GM12878 (cell line): ENCODE measurements around the gene HMSD. TPM values are rescaled to one million over a fixed set of nuclear protein-coding genes. Genes with fewer than 3 reads are reported as not detected.
A peak's percentile ranks its signal among the peaks of the same experiment; 100 is the strongest.

Experiments
- ATAC-seq: fragments of 200-7000 bp; cut with Tn5 transposase; 3 replicates; pipeline ENCODE4 v1.9.1; 2020; ENCODE audit warnings: mild to moderate bottlenecking, moderate library complexity
- BruUV-seq: library from RNA; stranded (reverse); fragments of 400-500 nt; replicated peaks from 2 replicates; lab custom pipeline; 2021; lab: Mats Ljungman, UMichigan
- CTCF ChIA-PET: fragments of 300-600 bp; sonication (Branson Sonifier 250); formaldehyde crosslinking; extraction: SDS; loops from one replicate; lab custom pipeline; 2021; ENCODE audit warnings: inconsistent platforms; lab: Yijun Ruan, JAX
- POLR2A ChIA-PET: fragments of 350-600 bp; formaldehyde crosslinking; extraction: SDS; loops from one replicate; lab custom pipeline; 2021; ENCODE audit warnings: inconsistent platforms; lab: Charles Lee
- RAD21 ChIA-PET: fragments of 300-600 bp; sonication (Branson Sonifier 250); formaldehyde crosslinking; loops from one replicate; lab custom pipeline; 2023; ENCODE audit warnings: antibody characterized with exemption; ENCODE audit not compliant: unreplicated experiment; lab: Charles Lee
- SMC1A ChIA-PET: fragments of 300-600 bp; sonication (Branson Sonifier 250); formaldehyde crosslinking; loops from one replicate; lab custom pipeline; 2023; ENCODE audit not compliant: unreplicated experiment, uncharacterized antibody; lab: Charles Lee
- DNase-seq: peaks from one replicate; pipeline ENCODE4 v3.0.0-alpha.2; 2011; ENCODE audit warnings: low read depth, low spot score
- FAIRE-seq: peaks from 3 replicates; lab custom pipeline; 2011; peaks lifted over from hg19 to GRCh38; lab: Jason Lieb, UNC
- H2AFZ ChIP-seq: 2 replicates; pipeline ENCODE4 v1.6.0; 2011; ENCODE audit warnings: low read depth, low read length, control low read depth; ENCODE audit not compliant: control insufficient read depth
- H3K27ac ChIP-seq: 2 replicates; pipeline ENCODE4 v1.5.1; 2011; ENCODE audit warnings: control low read depth; ENCODE audit not compliant: control insufficient read depth, insufficient read depth
- H3K27me3 ChIP-seq, 2 experiments: replicated peaks in 1 of 2; 2 replicates each; pipeline versions ENCODE4 v1.6.0 to v1.6.1; 2011; ENCODE audit warnings: low read length in 1 of 2; ENCODE audit not compliant: control insufficient read depth in 2 of 2, insufficient read depth in 2 of 2
- H3K36me3 ChIP-seq, 2 experiments: 2 replicates each; pipeline ENCODE4 v1.5.1; 2011; ENCODE audit warnings: low read length in 1 of 2; ENCODE audit not compliant: control insufficient read depth in 2 of 2, insufficient read depth in 2 of 2
- H3K4me1 ChIP-seq: 2 replicates; pipeline ENCODE4 v1.6.1; 2011; ENCODE audit warnings: mild to moderate bottlenecking, low read length, moderate library complexity, mixed read lengths; ENCODE audit not compliant: control insufficient read depth, insufficient read depth
- H3K4me2 ChIP-seq: 2 replicates; pipeline ENCODE4 v1.6.0; 2011; ENCODE audit warnings: control low read depth; ENCODE audit not compliant: control insufficient read depth, insufficient read depth
- H3K4me3 ChIP-seq: fragments of 200-600 bp; sonication (generic); 2 replicates; pipeline ENCODE4 v1.5.1; 2016
- H3K79me2 ChIP-seq: 2 replicates; pipeline ENCODE4 v1.6.0; 2011; ENCODE audit warnings: low read length; ENCODE audit not compliant: control insufficient read depth, insufficient read depth
- H3K9ac ChIP-seq: 2 replicates; pipeline ENCODE4 v1.8.0; 2011; ENCODE audit warnings: low read length, control low read depth, mixed read lengths; ENCODE audit not compliant: control insufficient read depth, insufficient read depth
- H3K9me3 ChIP-seq: replicated peaks from 3 replicates; pipeline ENCODE4 v1.5.1; 2011; ENCODE audit warnings: mild to moderate bottlenecking, low read length; ENCODE audit not compliant: control insufficient read depth, insufficient read depth
- H4K20me1 ChIP-seq: 2 replicates; pipeline ENCODE4 v1.6.0; 2011; ENCODE audit not compliant: control insufficient read depth, insufficient read depth
- ATF7 ChIP-seq: fragments of 450-650 bp; IDR thresholded peaks from 2 replicates; pipeline ENCODE4 v1.6.1; 2016; ENCODE audit warnings: low read depth, mild to moderate bottlenecking
- BACH1 ChIP-seq: fragments of 450-650 bp; IDR thresholded peaks from 2 replicates; pipeline ENCODE4 v1.6.1; 2017; ENCODE audit warnings: mild to moderate bottlenecking, borderline replicate concordance
- CBFB ChIP-seq: IDR thresholded peaks from 2 replicates; pipeline ENCODE4 v1.6.1; 2016; ENCODE audit warnings: antibody characterized with exemption, low read depth
- CBX3 ChIP-seq: fragments of 200-600 bp; sonication (generic); IDR thresholded peaks from 2 replicates; pipeline ENCODE4 v1.6.1; 2016; ENCODE audit warnings: low read depth, borderline replicate concordance
- EED ChIP-seq: sonication (generic); IDR thresholded peaks from 2 replicates; pipeline ENCODE4 v1.6.1; 2016; ENCODE audit warnings: antibody characterized with exemption, low read depth
- JUNB ChIP-seq: IDR thresholded peaks from 2 replicates; pipeline ENCODE4 v1.6.1; 2016; ENCODE audit warnings: antibody characterized with exemption, mild to moderate bottlenecking
- NKRF ChIP-seq: fragments of 450-650 bp; conservative IDR thresholded peaks from 2 replicates; pipeline ENCODE4 v1.6.1; 2017; ENCODE audit warnings: mild to moderate bottlenecking, moderate library complexity
- NR2C1 ChIP-seq: fragments of 450-650 bp; IDR thresholded peaks from 2 replicates; pipeline ENCODE4 v1.6.1; 2017; ENCODE audit warnings: antibody characterized with exemption, mild to moderate bottlenecking, moderate library complexity
- PAX8 ChIP-seq: fragments of 450-650 bp; IDR thresholded peaks from 2 replicates; pipeline ENCODE4 v1.6.1; 2017; ENCODE audit warnings: mild to moderate bottlenecking, moderate library complexity
- RB1 ChIP-seq: fragments of 450-650 bp; formaldehyde crosslinking; IDR thresholded peaks from 2 replicates; pipeline ENCODE4 v1.6.1; 2017; ENCODE audit warnings: mild to moderate bottlenecking, borderline replicate concordance
- RBBP5 ChIP-seq: fragments of 200-600 bp; sonication (generic); conservative IDR thresholded peaks from 2 replicates; pipeline ENCODE4 v1.6.1; 2016
- RELB ChIP-seq: fragments of 450-650 bp; IDR thresholded peaks from 2 replicates; pipeline ENCODE4 v1.6.1; 2017; ENCODE audit warnings: low read depth, mild to moderate bottlenecking, moderate library complexity
- SMAD5 ChIP-seq: IDR thresholded peaks from 2 replicates; pipeline ENCODE4 v1.6.1; 2016; ENCODE audit warnings: antibody characterized with exemption, low read depth
- USF1 ChIP-seq: IDR thresholded peaks from 2 replicates; pipeline ENCODE4 v1.6.1; 2011; ENCODE audit warnings: borderline replicate concordance, low read depth, mild to moderate bottlenecking, moderate library complexity, mixed read lengths, low read length; ENCODE audit not compliant: insufficient read depth; ENCODE audit errors: extremely low read length
- ZBTB40 ChIP-seq: fragments of 450-650 bp; IDR thresholded peaks from 2 replicates; pipeline ENCODE4 v1.6.1; 2016; ENCODE audit warnings: mild to moderate bottlenecking, moderate library complexity, borderline replicate concordance
- WGBS: methylation state at CpG from one replicate; pipeline ENCODE4 v1.1.6; 2016; ENCODE audit warnings: low lambda C conversion rate; ENCODE audit not compliant: insufficient replicate concordance, insufficient coverage; ENCODE audit errors: missing lambda C conversion rate; 5-methylcytosine and 5-hydroxymethylcytosine counted together
- in situ Hi-C: fragments of 300-500 bp; cut with MboI; formaldehyde crosslinking; loops from 9 replicates; pipeline ENCODE4 v1.14.3; 2018; ENCODE audit warnings: mixed read lengths
- intact Hi-C: fragments of 100-400 bp; cut with micrococcal nuclease; formaldehyde crosslinking; loops from one replicate; pipeline ENCODE4 v1.14.2; 2022; ENCODE audit not compliant: unreplicated experiment
- polyA plus RNA-seq, 11 experiments: library from polyadenylated mRNA; depleted of rRNA in 4 of 11; unstranded in 6 of 11; stranded (reverse) in 5 of 11; fragments of >200 nt; fragmentation: Nextera tagmentation in 4 of 11; fragmentation: Illumina TruSeq in 1 of 11; extraction: Ambion mirVana in 4 of 11; extraction: Trizol in 1 of 11; gene quantifications; 1 replicate in 1 of 11; 2 replicates in 10 of 11; pipeline versions ENCODE4 v1.2.1 to v1.2.3, GENCODE V29; 2011 to 2016; ENCODE audit warnings: inconsistent platforms in 2 of 11, missing spikeins in 2 of 11, low read depth in 1 of 11
- total RNA-seq, 4 experiments: library from RNA; depleted of rRNA in 3 of 4; stranded (reverse); fragments of >200 nt in 3 of 4; fragmentation: Illumina TruSeq in 1 of 4; extraction: Trizol in 1 of 4; gene quantifications; 2 replicates each; pipeline versions ENCODE4 v1.2.1 to v1.2.3, GENCODE V29; 2013 to 2021

Gene HMSD
- total and polyA plus RNA-seq, 10 of the 15 experiments (the other 5 are each of a cell fraction or from before 2014, with no cell fraction given): 11.7 to 83.9 (median 37.8) TPM

GRCh38 chr18:63951302-63951705 lies 2.2 kb downstream of the HMSD start:
- in situ Hi-C loops: no loop called here
- intact Hi-C loops: loop anchor here (2.0 kb wide), 1 partner anchor 19 kb away; the partner anchor contains the start of gene SERPINB8
- Histone ChIP-seq H3K9ac (peak overlapping the region; percentile 94; the same call in 1 of the 2 replicates), H3K36me3 (peaks cover 1 to 17% of the 10 kb centered on the region in 2 experiments; a peak in 3 of 4 replicates), H3K79me2 (peaks cover 56% of the 10 kb centered on the region), H2AFZ (no peak overlapping the region), H3K27ac (peak overlapping the region; percentile 97), H3K4me3 (peak overlapping the region; percentile 60), H3K4me1 (peaks cover 9% of the 10 kb centered on the region), H3K27me3 (no peaks in the 10 kb centered on the region), H3K9me3 (no peaks in the 10 kb centered on the region), H3K4me2 (peak overlapping the region; percentile 83), H4K20me1 (no peaks in the 10 kb centered on the region)
- ATAC-seq (peak; percentile 62), DNase-seq (no peak), FAIRE-seq (peak; percentile 73)
- CTCF ChIA-PET: interaction anchor here (0.7 to 1.3 kb wide), 9 partner anchors 9 to 64 kb away, joined by 3 to 7 read pairs (median 3); no protein-coding TSS in a partner anchor
- POLR2A ChIA-PET: interaction anchor here (1.0 kb wide), 1 partner anchor 14 kb away, joined by 3 read pairs; no protein-coding TSS in a partner anchor
- WGBS: 15% methylated on average over 4 of the region's 4 CpGs
- BruUV-seq: no TSS peak
- RAD21 ChIA-PET: interaction anchor here (1.2 to 1.3 kb wide), 3 partner anchors 15 to 42 kb away, joined by 3 to 11 read pairs (median 5); no protein-coding TSS in a partner anchor
- SMC1A ChIA-PET: interaction anchor here (1.3 kb wide), 2 partner anchors 15 to 42 kb away, joined by 5 to 9 read pairs; no protein-coding TSS in a partner anchor
- TF ChIP-seq ATF7 (peak; percentile 80), RB1 (no peak), NKRF (0 out of 2 replicates have a peak, but pooled peaks have one; percentile 16), CBX3 (no peak), EED (0 out of 2 replicates have a peak, but pooled peaks have one; percentile 39), BACH1 (no peak), RELB (peak; percentile 71), CBFB (no peak), SMAD5 (no peak), RBBP5 (no peak), USF1 (no peak), NR2C1 (no peak), PAX8 (no peak), ZBTB40 (0 out of 2 replicates have a peak, but pooled peaks have one; percentile 24), JUNB (peak; percentile 92)
